KBM-7 (cell line): ENCODE results near the gene LUZP2.
"Not testable (repeated sequence)": the region's sequence is repeated elsewhere in the genome, so short reads cannot be mapped to it uniquely, and the experiment has no call there.

ENCODE experiments used
- DNase-seq: peaks from one replicate; pipeline ENCODE4 v3.0.0-alpha.2; 2015
- in situ Hi-C: fragments of 300-500 bp; cut with MboI; formaldehyde crosslinking; loops from 2 replicates; pipeline ENCODE4 v1.14.3; 2020; ENCODE audit warnings: low sequenced_read_pairs, low pct_unique_long_range_greater_than_20kb, mixed read lengths

The LUZP2 gene

GRCh38 chr11:24861440-24861839 lies 364.6 kb downstream of the LUZP2 start:
- in situ Hi-C loops: no loop called here

GRCh38 chr11:24866743-24867142 lies 369.9 kb downstream of the LUZP2 start:
- no peak for DNase-seq
- in situ Hi-C loops: no loop called here

More at GRCh38 chr11:24861440-24861839, 364.6 kb downstream of the LUZP2 start:
- DNase-seq: no peak

GRCh38 chr11:24870048-24870447 lies 373.2 kb downstream of the LUZP2 start:
- DNase-seq: no peak
- in situ Hi-C loops: no loop called here

- no peak for DNase-seq
- in situ Hi-C loops: no loop called here
Measured at GRCh38 chr11:24872186-24872585, 375.3 kb downstream of the LUZP2 start.

GRCh38 chr11:24872651-24873311 lies 375.9 kb downstream of the LUZP2 start:
- in situ Hi-C loops: no loop called here
- no peak for DNase-seq

- in situ Hi-C loops: no loop called here
- no peak for DNase-seq
Measured at GRCh38 chr11:24880962-24881361, 384.1 kb downstream of the LUZP2 start.

- DNase-seq: no peak
Measured at GRCh38 chr11:24885580-24886173, 388.8 kb downstream of the LUZP2 start.

GRCh38 chr11:24886880-24887619 lies 390.2 kb downstream of the LUZP2 start:
- DNase-seq: no peak
- in situ Hi-C loops: no loop called here

More at GRCh38 chr11:24885580-24886173, 388.8 kb downstream of the LUZP2 start:
- in situ Hi-C loops: no loop called here

- in situ Hi-C loops: no loop called here
- DNase-seq: no peak
Measured at GRCh38 chr11:24890426-24890825, 393.6 kb downstream of the LUZP2 start.

GRCh38 chr11:24891845-24892492 lies 395.1 kb downstream of the LUZP2 start:
- in situ Hi-C loops, DNase-seq: not testable (repeated sequence)

- DNase-seq: no peak
- in situ Hi-C loops: no loop called here
Measured at GRCh38 chr11:24896118-24896835, 399.4 kb downstream of the LUZP2 start.

- in situ Hi-C loops: no loop called here
Measured at GRCh38 chr11:24900514-24900913, 403.7 kb downstream of the LUZP2 start.

GRCh38 chr11:24900960-24901549 lies 404.2 kb downstream of the LUZP2 start:
- no peak for DNase-seq
- in situ Hi-C loops: no loop called here

More at GRCh38 chr11:24900514-24900913, 403.7 kb downstream of the LUZP2 start:
- no peak for DNase-seq

GRCh38 chr11:24903555-24903954 lies 406.7 kb downstream of the LUZP2 start:
- in situ Hi-C loops: no loop called here
- no peak for DNase-seq

- no peak for DNase-seq
- in situ Hi-C loops: no loop called here
Measured at GRCh38 chr11:24925091-24925490, 428.2 kb downstream of the LUZP2 start.

- in situ Hi-C loops: no loop called here
- DNase-seq: no peak
Measured at GRCh38 chr11:24932110-24933000, 435.5 kb downstream of the LUZP2 start.

- in situ Hi-C loops: no loop called here
- no peak for DNase-seq
Measured at GRCh38 chr11:24934733-24935439, 438.0 kb downstream of the LUZP2 start.
